ENCODE data around the gene ABLIM3.

The ABLIM3 gene

GRCh38 chr5:149221326-149221725 is 80.0 kb downstream of the ABLIM3 start:
- DNase-seq: no peak

- no peak for DNase-seq
These were observed 80.5 kb downstream of the ABLIM3 start for GRCh38 chr5:149221731-149222342.

GRCh38 chr5:149223081-149223848 is 82.0 kb downstream of the ABLIM3 start:
- DNase-seq: peak; percentile 45

- no peak for DNase-seq
These were observed 83.0 kb downstream of the ABLIM3 start for GRCh38 chr5:149224282-149224681.

- no peak for DNase-seq
These were observed 86.0 kb downstream of the ABLIM3 start for GRCh38 chr5:149227168-149227826.

- DNase-seq: peak; percentile 20
These were observed 87.5 kb downstream of the ABLIM3 start for GRCh38 chr5:149228618-149229297.

GRCh38 chr5:149229298-149229937 is 88.1 kb downstream of the ABLIM3 start:
- no peak for DNase-seq

GRCh38 chr5:149235841-149236240 is 94.5 kb downstream of the ABLIM3 start:
- no peak for DNase-seq

GRCh38 chr5:149237662-149238061 is 96.4 kb downstream of the ABLIM3 start:
- DNase-seq: no peak

GRCh38 chr5:149238540-149238939 is 97.2 kb downstream of the ABLIM3 start:
- no peak for DNase-seq

- no peak for DNase-seq
These were observed 98.6 kb downstream of the ABLIM3 start for GRCh38 chr5:149239917-149240316.

- DNase-seq: peak; percentile 57
These were observed 99.2 kb downstream of the ABLIM3 start for GRCh38 chr5:149240354-149240998.

GRCh38 chr5:149242339-149242738 is 101.0 kb downstream of the ABLIM3 start:
- DNase-seq: no peak

GRCh38 chr5:149246906-149247305 is 105.6 kb downstream of the ABLIM3 start:
- DNase-seq: no peak

GRCh38 chr5:149247726-149248125 is 106.4 kb downstream of the ABLIM3 start:
- no peak for DNase-seq

GRCh38 chr5:149251546-149251945 is 110.3 kb downstream of the ABLIM3 start:
- no peak for DNase-seq

GRCh38 chr5:149254506-149254905 is 113.2 kb downstream of the ABLIM3 start:
- no peak for DNase-seq

GRCh38 chr5:149256451-149256850 is 115.2 kb downstream of the ABLIM3 start:
- DNase-seq: no peak

- DNase-seq: no peak
These were observed 115.8 kb downstream of the ABLIM3 start for GRCh38 chr5:149257131-149257530.

- no peak for DNase-seq
These were observed 116.8 kb downstream of the ABLIM3 start for GRCh38 chr5:149257889-149258705.

GRCh38 chr5:149260761-149261160 is 119.5 kb downstream of the ABLIM3 start:
- no peak for DNase-seq

GRCh38 chr5:149261246-149261645 is 120.0 kb downstream of the ABLIM3 start:
- no peak for DNase-seq

All from RPMI8226 (cell line).